T-helper 2 cell treated with Interferon-gamma antibody and Interleukin-4, amounts not matched to agents 5 μg/mL and 100 μg/mL, for 36 hours (primary cell): Measurements from ENCODE around the gene EIPR1.

Experiments
- DNase-seq: peaks from one replicate; pipeline ENCODE4 v3.0.0; 2021; ENCODE audit warnings: low spot score
- H3K27ac Mint-ChIP-seq: one replicate; pipeline ENCODE4 v1.8.0; 2021; ENCODE audit warnings: mild to moderate bottlenecking, mixed read lengths
- H3K27me3 Mint-ChIP-seq: one replicate; pipeline ENCODE4 v1.8.0; 2021; ENCODE audit warnings: low read depth, mixed read lengths
- H3K36me3 Mint-ChIP-seq: one replicate; pipeline ENCODE4 v1.8.0; 2021; ENCODE audit warnings: low read depth, mixed read lengths
- H3K4me1 Mint-ChIP-seq: one replicate; pipeline ENCODE4 v1.8.0; 2021; ENCODE audit warnings: low read depth, mixed read lengths
- H3K4me3 Mint-ChIP-seq: one replicate; pipeline ENCODE4 v1.8.0; 2022; ENCODE audit warnings: mild to moderate bottlenecking, moderate library complexity, mixed read lengths
- H3K9me3 Mint-ChIP-seq: one replicate; pipeline ENCODE4 v1.8.0; 2021; ENCODE audit warnings: mixed read lengths

The EIPR1 gene

GRCh38 chr2:3411103-3411502 lies 33.5 kb upstream of the EIPR1 start:
- no peak for DNase-seq
- Mint-ChIP-seq H3K36me3 (peaks cover 23% of the 10 kb centered on the region), H3K9me3 (no peaks in the 10 kb centered on the region), H3K4me3 (no peak overlapping the region), H3K27me3 (no peaks in the 10 kb centered on the region), H3K27ac (no peak overlapping the region), H3K4me1 (no peaks in the 10 kb centered on the region)

GRCh38 chr2:3409627-3410170 lies 32.1 kb upstream of the EIPR1 start:
- Mint-ChIP-seq H3K27me3 (no peaks in the 10 kb centered on the region), H3K27ac (no peak overlapping the region), H3K36me3 (peaks cover 21% of the 10 kb centered on the region), H3K9me3 (no peaks in the 10 kb centered on the region), H3K4me1 (no peaks in the 10 kb centered on the region), H3K4me3 (no peak overlapping the region)
- no peak for DNase-seq

- DNase-seq: no peak
- Mint-ChIP-seq H3K27ac (no peak overlapping the region), H3K9me3 (no peaks in the 10 kb centered on the region), H3K4me3 (no peak overlapping the region), H3K27me3 (no peaks in the 10 kb centered on the region), H3K4me1 (no peaks in the 10 kb centered on the region), H3K36me3 (peaks cover 22% of the 10 kb centered on the region)
These were observed 31.2 kb upstream of the EIPR1 start for GRCh38 chr2:3408781-3409180.

- DNase-seq: no peak
- H3K4me3 Mint-ChIP-seq: no peak overlapping the region
- no peaks in the 10 kb centered on the region for H3K27me3 Mint-ChIP-seq
- H3K36me3 Mint-ChIP-seq: peaks cover 31% of the 10 kb centered on the region
- no peaks in the 10 kb centered on the region for H3K9me3 Mint-ChIP-seq
- H3K4me1 Mint-ChIP-seq: no peaks in the 10 kb centered on the region
- H3K27ac Mint-ChIP-seq: no peak overlapping the region
These were observed 28.9 kb upstream of the EIPR1 start for GRCh38 chr2:3406501-3406900.

DNA sequence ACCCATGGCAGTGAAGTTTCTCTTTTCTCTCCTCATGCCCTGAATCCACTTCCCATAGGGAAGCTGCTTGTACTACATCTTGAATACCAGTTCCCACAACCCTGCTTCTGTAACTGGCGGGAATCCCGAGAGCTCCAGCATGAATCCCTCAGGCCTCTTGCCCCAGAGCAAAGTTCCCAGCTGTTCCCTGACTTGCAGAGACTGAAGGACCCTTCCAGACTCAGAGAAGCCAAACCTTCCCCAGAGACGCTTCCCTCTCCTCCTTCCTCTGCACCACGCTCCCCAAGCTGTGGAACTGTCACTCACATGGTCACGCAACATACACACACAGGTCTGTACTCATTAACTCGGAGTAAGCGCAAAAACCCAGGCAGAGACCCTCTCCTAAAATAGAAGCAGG lies 28.3 kb upstream of the EIPR1 start:
- Mint-ChIP-seq H3K36me3 (peaks cover 27% of the 10 kb centered on the region), H3K9me3 (no peaks in the 10 kb centered on the region), H3K4me1 (no peaks in the 10 kb centered on the region), H3K4me3 (no peak overlapping the region), H3K27ac (no peak overlapping the region), H3K27me3 (no peaks in the 10 kb centered on the region)
- no peak for DNase-seq

GRCh38 chr2:3405307-3405706 lies 27.7 kb upstream of the EIPR1 start:
- Mint-ChIP-seq H3K27me3 (no peaks in the 10 kb centered on the region), H3K27ac (no peak overlapping the region), H3K36me3 (peaks cover 27% of the 10 kb centered on the region), H3K4me3 (no peak overlapping the region), H3K9me3 (no peaks in the 10 kb centered on the region), H3K4me1 (no peaks in the 10 kb centered on the region)
- no peak for DNase-seq

DNA sequence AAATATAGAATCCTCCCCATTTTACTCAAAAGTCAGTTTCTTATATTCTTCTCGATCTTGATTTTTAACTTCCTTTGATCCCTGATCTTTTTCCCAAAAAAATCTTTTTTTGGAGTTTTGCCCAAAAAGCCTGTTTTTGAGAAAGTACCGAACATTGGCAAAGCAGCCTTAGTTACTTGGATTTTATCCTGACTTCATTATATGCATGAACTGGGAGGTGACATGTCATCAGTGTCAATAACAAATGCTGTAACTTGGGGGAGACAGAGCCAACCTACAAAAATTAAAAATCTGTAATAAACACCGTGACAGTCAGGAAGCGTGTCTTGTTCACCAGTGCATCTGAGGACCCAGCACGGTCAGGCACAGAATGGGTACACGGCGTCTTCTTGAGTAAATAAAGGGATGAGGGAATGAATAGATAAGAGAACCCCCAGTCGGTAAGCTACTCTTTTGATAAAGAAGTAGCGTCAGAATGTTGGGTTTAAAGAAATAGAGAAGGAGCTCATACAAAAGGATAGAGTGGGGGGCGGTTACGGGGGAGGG lies 26.8 kb upstream of the EIPR1 start:
- H3K9me3 Mint-ChIP-seq: no peaks in the 10 kb centered on the region
- H3K27me3 Mint-ChIP-seq: no peaks in the 10 kb centered on the region
- peaks cover 25% of the 10 kb centered on the region for H3K36me3 Mint-ChIP-seq
- no peak overlapping the region for H3K4me3 Mint-ChIP-seq
- H3K27ac Mint-ChIP-seq: no peak overlapping the region
- no peak for DNase-seq
- H3K4me1 Mint-ChIP-seq: no peaks in the 10 kb centered on the region

DNA sequence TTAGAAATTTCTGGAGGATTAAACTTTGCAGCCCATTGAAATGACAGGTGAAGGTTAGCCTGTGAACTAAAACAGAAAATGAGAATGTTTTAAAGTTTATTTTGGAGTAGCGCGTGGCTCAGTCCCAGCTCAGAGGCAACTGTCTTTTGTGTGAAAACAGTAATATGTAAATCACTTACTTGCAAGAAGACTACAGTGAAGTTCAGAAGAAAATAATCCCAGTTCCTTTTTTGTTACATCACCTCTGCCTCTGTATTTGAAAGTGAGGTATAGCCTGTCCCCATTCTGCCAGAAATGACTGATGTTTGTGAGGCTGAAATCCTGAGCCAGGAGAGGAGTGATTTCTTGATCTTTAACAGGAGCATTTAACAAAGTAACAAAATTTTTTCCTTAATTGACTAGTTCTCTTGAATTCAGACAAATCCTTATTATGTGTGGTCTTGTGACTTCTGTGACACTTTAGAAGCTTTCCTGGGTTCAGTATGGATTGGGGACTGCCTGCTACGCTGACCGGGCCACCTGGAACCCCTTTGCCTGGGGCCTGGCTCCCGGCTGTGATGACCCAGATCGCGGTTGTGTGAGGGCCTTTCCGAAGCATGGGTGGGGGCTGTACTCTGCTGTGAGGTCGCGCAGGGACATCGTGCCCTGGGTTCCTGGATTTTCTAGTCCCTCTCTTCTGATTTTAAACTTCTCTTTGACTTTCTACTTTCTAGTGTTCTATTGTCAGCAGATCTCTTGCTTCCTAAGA lies 26.1 kb upstream of the EIPR1 start:
- no peak for DNase-seq
- Mint-ChIP-seq H3K4me1 (no peaks in the 10 kb centered on the region), H3K9me3 (no peaks in the 10 kb centered on the region), H3K27ac (no peak overlapping the region), H3K36me3 (peaks cover 24% of the 10 kb centered on the region), H3K27me3 (no peaks in the 10 kb centered on the region), H3K4me3 (no peak overlapping the region)

GRCh38 chr2:3399829-3400228 lies 22.2 kb upstream of the EIPR1 start:
- peaks cover 52% of the 10 kb centered on the region for H3K36me3 Mint-ChIP-seq
- peaks cover 19% of the 10 kb centered on the region for H3K9me3 Mint-ChIP-seq
- no peaks in the 10 kb centered on the region for H3K4me1 Mint-ChIP-seq
- DNase-seq: no peak
- no peak overlapping the region for H3K27ac Mint-ChIP-seq
- no peak overlapping the region for H3K4me3 Mint-ChIP-seq
- H3K27me3 Mint-ChIP-seq: no peaks in the 10 kb centered on the region

DNA sequence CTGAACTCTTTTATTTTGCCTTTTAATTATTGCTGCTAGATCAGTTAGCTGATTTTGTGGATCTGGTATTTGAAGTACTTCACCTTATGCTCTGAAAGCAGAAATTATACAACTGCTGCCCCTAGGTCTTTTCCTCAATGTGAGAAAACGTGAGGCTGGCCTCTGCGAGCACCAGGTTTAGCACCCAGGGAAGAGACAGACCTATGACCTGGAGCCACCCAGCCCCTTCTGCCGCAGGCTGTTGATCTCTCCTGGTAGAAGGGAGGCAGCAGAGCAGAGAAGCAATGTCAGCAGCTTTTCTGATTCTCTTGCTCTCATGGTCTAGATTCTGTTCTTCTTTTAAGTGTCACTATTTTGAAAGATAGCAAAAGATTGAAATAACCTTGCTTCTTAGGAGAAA lies 21.8 kb upstream of the EIPR1 start:
- peaks cover 22% of the 10 kb centered on the region for H3K9me3 Mint-ChIP-seq
- peaks cover 54% of the 10 kb centered on the region for H3K36me3 Mint-ChIP-seq
- no peak overlapping the region for H3K4me3 Mint-ChIP-seq
- H3K4me1 Mint-ChIP-seq: no peaks in the 10 kb centered on the region
- no peaks in the 10 kb centered on the region for H3K27me3 Mint-ChIP-seq
- DNase-seq: no peak
- H3K27ac Mint-ChIP-seq: no peak overlapping the region

DNA sequence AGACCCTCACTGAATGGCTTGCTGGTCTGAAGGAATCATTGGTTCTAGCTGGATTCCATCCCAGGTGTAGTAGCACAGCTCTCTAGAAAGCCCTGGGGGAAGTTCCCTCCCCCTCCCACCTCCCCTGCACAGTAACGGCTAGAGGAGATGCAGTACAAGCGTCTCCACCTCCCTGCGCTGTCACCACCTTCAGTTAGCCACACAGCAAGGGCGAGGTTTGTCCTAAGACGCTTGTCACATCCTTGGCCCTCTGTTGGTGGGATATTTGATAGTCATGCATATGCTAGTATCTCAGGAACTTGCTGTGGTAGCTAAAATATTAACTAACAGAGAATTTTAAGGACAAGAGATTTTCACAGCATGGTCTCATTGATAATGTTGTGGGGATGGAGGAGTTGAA lies 21.2 kb upstream of the EIPR1 start:
- peaks cover 57% of the 10 kb centered on the region for H3K36me3 Mint-ChIP-seq
- H3K9me3 Mint-ChIP-seq: peaks cover 22% of the 10 kb centered on the region
- H3K4me1 Mint-ChIP-seq: no peaks in the 10 kb centered on the region
- DNase-seq: no peak
- no peak overlapping the region for H3K4me3 Mint-ChIP-seq
- H3K27me3 Mint-ChIP-seq: no peaks in the 10 kb centered on the region
- H3K27ac Mint-ChIP-seq: no peak overlapping the region

DNA sequence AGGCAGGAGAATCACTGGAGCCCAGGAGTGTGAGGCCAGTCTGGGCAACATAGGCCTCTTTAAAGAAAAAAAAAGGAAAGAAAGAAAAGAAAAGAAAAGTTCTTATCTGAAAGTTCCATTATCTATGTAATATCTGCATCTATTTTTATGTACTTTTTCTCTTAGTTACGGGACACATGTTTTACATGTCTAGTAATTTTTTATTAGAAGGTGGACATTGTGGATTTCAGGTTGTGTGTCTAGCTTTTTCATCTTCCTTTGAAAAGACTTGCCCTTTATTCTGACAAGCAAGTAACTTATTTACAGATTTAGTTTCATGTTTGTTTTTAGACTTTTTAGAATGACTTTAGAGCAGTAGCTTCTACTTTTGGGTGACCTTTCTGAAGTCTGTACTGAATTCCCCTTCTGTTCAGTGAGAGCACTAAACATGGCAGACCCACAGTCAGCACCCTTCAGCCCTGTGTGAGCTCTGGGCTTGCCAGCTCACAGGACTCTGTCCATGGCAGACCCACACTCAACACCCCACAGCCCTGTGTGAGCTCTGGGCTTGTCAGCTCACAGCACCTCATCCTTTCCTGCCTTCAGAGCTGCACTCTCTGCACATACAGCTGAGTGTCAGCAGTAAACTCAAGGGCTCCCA lies 19.4 kb upstream of the EIPR1 start:
- Mint-ChIP-seq H3K4me3 (no peak overlapping the region), H3K27ac (no peak overlapping the region), H3K4me1 (no peaks in the 10 kb centered on the region), H3K36me3 (peaks cover 63% of the 10 kb centered on the region), H3K27me3 (no peaks in the 10 kb centered on the region), H3K9me3 (peaks cover 22% of the 10 kb centered on the region)
- no peak for DNase-seq

- Mint-ChIP-seq H3K4me3 (no peak overlapping the region), H3K27me3 (no peaks in the 10 kb centered on the region), H3K27ac (no peak overlapping the region), H3K9me3 (peaks cover 22% of the 10 kb centered on the region), H3K4me1 (peaks cover 4% of the 10 kb centered on the region), H3K36me3 (peaks cover 68% of the 10 kb centered on the region)
- no peak for DNase-seq
These were observed 14.6 kb upstream of the EIPR1 start for GRCh38 chr2:3392216-3392615.

- H3K36me3 Mint-ChIP-seq: peaks cover 55% of the 10 kb centered on the region
- DNase-seq: no peak
- no peak overlapping the region for H3K4me3 Mint-ChIP-seq
- no peaks in the 10 kb centered on the region for H3K27me3 Mint-ChIP-seq
- H3K4me1 Mint-ChIP-seq: peaks cover 6% of the 10 kb centered on the region
- peaks cover 5% of the 10 kb centered on the region for H3K9me3 Mint-ChIP-seq
- no peak overlapping the region for H3K27ac Mint-ChIP-seq
These were observed 12.4 kb upstream of the EIPR1 start for GRCh38 chr2:3390041-3390440.
